HG02938 (cell line): ENCODE results near the gene DOCK2.
A peak's percentile ranks its signal among the peaks of the same experiment; 100 is the strongest.

ENCODE experiments used
- ATAC-seq: cut with Tn5 transposase; IDR thresholded peaks from one replicate; pipeline ENCODE4 v1.9.1; 2021; ENCODE audit warnings: mild to moderate bottlenecking, moderate library complexity; ENCODE audit not compliant: unreplicated experiment

DOCK2 gene

GRCh38 chr5:169970911-169971765 is 334.1 kb downstream of the DOCK2 start:
- ATAC-seq = no peak

DNA sequence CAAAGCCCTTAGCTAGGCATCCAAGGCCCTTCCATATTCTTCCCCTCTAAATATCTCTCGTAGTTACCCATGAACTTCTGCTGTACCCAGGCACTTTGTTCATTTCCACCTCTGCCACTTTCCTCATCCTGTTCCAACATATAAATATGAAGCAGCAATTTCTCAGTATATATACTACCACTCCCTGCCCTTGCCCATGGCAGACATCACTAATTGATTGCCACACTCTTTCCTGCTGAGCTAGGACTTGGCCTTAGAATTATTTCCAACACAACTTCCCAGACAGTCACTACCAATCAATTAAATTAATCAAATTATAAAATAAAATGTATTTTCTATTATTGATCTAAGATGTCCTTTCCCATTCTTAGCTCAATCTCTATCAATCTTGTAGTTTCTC is 334.7 kb downstream of the DOCK2 start:
- ATAC-seq = no peak

DNA sequence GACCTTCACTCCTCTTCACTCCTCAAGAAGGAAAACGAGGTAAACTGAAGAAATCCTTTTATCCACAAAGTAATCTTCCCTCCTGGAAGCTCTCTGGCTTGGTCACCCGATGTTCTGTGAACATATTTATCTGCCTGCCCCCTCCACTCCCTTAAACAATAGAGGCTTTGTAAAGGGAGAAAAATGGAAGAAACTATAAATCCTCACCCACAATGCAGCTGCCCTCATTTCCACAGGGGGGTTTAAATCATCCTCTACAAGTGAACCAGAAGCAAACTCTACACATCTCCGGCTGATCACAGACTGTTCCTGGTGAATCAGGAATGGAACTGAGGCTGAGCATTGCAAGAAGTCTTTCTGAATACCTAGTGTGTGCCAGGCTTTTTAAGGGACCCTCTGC is 336.0 kb downstream of the DOCK2 start:
- no peak for ATAC-seq

DNA sequence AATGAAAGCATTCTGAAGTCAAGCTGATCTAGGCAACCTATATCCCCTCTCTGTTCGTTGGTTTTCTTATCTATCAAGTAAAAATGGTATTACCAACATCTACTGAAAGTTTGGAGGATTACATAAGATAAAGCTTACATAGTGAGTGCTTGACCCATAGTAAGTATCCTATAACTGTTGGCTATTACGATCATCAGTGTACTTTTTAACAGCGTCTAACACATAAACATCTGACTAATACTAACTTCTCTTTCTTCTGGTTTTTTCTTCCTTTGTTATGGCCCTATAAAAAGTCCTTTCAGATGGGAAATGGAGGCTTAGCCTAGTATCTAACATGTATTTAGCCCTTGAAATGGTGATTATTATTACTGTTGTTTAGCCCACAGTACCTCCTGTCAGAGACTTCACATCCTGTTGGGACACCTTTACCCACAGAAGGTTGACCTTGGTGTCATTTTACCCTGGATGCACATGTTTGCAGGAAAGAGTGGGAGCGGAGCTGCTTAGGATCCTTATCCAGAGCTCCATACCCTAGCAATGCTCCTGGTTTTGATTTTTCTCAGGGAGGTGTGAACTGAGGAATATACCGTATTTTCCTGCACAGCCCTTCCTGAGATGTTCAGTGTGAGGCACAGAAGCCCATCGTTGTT is 337.2 kb downstream of the DOCK2 start:
- no peak for ATAC-seq

DNA sequence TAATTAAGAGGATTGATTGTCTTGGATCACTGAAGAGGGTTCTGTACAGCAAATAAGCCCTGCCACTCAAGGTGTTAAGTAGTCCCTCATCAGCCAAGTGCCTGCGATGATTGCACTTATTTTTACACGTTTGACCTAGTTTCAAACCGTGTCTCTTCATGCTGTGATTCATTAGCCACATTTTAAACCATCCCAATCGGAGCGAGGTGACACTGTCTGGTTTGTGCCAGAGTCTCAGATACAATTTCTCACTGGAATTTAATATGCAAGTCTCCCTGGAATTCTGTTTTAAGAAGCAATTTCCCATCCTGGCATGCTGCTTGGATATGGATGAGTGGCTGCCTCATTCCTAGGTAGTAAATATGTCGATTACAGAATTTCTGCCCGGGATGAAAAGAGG is 341.6 kb downstream of the DOCK2 start:
- ATAC-seq = no peak

DNA sequence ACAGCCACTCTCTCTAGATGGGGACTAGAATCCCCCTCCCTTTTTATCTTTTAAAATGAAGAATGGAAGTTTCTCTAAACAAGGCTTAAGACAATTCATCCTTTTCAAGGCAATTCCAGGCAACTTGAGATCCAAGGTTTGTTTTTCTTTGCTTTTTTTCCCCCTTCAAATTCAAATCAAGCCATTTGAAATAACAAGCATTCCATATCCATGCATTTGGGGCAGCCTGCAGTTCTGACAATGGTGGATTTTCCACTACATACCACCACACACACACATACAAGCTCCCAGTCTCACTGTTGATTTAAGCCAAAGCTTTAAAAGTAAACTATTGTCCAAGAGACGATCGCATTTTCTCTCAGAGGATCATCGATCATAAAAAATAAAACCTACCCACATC is 342.8 kb downstream of the DOCK2 start:
- ATAC-seq = no peak

- ATAC-seq = peak; percentile 80
Observed at GRCh38 chr5:169980418-169981053, 343.5 kb downstream of the DOCK2 start, which contains the start of gene INSYN2B. Gene INSYN2B (minus strand): TSS chr5:169980495. CDS start chr5:169883898, 96,597 bp downstream.

- ATAC-seq = no peak
Observed at GRCh38 chr5:169988206-169988605, 351.1 kb downstream of the DOCK2 start.

- ATAC-seq = no peak
Observed at GRCh38 chr5:169988947-169989346, 351.9 kb downstream of the DOCK2 start.

DNA sequence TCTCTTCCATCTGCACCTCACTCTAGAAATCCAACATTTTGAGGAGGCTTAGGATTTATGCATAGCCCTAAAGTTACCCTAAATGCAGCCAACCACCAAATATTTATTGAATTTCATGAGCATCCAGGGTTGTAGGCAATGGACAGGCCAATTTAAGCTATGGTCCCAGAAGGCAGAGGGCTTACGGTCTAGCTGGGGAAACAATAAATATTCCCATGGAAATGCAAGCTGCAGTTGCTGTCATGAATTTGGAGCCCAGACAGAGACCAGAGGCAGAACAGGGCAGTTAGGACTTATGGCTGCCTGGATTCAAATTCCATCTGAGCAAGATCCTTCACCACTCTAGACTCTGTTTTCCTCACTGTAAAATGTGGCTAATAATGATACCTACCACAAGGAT is 352.3 kb downstream of the DOCK2 start:
- ATAC-seq = no peak

DNA sequence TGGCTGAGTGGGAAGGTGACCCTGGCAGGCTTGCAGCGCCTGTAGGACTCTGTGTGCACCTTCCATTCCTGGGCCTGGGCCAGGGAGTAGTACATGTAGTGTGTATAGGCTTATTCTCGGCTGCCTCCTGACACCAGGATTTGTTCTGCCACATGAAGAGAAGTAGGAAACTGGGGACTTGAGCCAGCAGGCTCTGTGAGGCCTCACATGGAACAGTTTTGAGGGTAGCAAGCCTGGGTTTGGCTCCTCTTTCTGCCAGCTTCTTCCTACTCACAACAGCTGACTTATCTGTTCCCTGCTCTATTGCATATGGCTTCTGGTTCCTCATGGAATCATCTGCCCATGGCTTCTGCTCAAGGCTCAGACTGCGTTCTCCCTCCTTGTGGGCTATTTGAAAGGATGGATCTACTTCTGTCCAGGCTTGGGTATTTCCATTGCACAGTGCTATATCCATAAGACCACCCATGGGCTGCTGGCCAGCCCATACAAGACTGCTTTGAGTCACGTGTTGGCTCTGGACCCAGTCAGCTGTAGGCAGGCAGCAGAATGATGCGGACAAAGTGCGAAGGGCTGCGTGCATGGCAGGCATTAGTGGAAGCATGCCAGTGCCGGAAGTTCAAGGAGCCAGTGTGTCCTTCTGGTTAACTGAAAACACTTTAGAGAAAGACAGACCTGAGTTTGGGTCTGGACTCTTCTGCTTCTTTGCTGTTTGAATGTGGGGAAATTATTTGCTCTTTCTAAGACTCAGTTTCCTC is 354.2 kb downstream of the DOCK2 start:
- ATAC-seq = no peak

DNA sequence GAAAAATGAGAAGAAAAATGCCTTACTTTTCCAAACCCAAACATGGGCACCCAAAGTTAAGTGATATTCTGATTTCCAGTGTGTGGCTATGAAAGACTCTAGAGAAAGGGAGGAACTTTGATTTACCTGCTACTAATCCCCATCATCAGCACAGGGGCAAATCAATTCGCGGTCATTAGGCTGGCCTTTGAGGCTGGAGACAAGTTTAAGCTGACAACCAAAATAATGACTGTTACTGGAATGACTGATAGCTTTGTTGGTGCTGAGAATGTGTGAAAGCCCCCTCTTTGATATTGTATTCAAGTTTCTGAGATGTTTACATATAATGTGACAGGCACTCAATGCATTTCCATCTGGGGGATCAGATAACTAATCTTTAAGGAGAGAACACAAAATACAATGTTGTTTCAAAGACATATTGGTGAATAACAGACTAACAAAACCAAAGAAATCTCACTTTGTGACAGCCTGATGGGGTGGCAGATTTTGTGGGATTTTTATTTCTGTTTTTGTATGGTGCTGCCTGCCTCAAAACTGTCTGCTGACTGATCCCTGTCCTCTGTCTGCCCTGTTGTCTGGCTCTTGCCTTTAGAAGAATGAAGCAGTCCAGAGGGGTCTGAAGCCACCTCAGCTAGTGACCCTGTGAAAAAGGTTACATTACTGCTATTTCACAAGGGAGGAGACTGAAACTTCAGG is 355.9 kb downstream of the DOCK2 start:
- no peak for ATAC-seq

DNA sequence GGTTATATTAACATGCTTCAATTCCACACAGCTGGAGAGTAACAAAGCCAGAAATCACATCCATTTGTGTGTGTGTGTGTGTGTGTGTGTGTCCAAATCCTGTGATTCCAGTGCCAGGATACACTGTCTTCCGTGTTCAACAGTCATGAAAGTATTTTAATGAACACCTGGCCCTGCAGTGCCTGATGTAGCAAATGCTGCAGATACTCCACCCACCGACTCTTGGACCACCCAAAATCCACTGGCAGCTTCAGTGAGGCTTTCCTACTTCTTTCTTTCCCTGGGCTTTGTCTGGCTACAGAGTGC is 356.4 kb downstream of the DOCK2 start:
- no peak for ATAC-seq

GRCh38 chr5:169997798-169998197 is 360.7 kb downstream of the DOCK2 start:
- ATAC-seq = no peak

GRCh38 chr5:169999621-170000020 is 362.5 kb downstream of the DOCK2 start:
- ATAC-seq = no peak

DNA sequence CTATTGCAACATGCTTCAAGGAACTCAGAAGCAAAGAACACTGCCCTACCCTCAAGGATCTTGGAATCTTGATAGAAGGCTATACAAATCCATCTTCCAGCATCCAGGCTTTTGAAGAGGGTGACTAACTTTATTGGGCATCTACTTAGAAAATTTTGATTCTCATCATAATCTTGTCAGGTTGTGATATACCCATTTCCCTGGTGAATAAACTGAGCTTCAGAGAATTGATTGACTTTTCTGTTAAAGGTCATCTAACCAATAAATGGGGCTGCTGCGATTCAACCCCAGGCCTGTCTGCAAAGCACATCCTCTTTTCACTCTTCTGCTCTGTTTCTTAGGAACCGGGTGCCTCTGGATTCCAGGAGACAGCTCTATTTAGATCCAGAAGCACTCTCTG is 363.1 kb downstream of the DOCK2 start:
- no peak for ATAC-seq

DNA sequence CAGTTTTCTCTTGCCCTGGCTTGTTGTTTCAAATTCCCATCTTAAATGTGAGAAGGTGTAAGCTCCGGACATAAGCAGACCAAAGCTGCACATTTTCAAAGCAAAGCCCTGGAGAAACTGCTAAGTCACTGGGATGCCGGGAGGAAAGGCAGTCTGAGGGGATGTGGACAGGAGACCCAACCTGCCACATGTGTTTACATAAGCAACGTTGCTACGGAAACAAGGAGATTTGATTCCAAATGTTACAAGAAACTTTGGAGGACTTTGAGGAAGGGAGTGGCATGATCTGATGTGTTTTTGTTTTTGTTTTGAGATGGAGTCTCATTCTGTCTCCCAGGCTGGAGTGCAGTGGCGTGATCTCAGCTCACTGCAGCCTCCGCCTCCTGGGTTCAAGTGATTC is 368.9 kb downstream of the DOCK2 start:
- no peak for ATAC-seq

DNA sequence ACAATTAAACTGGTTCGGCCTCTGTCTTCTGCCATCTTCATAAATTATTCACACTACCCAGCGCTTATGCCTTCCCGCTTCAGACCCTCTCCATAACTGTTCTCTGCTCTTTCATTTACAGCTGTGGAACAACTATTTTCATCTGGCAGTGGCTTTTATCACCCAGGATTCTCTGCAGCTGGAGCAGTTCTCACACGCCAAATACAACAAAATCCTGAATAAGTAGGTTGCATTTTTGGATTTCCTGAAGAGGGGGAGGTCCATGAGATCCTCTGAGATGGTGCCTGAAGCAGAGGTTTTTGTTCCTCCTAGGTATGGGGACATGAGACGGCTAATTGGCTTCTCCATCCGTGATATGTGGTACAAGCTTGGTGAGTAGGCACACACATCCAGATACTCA is 371.3 kb downstream of the DOCK2 start:
- ATAC-seq = no peak

GRCh38 chr5:170010595-170010994 is 373.5 kb downstream of the DOCK2 start:
- ATAC-seq = no peak

DNA sequence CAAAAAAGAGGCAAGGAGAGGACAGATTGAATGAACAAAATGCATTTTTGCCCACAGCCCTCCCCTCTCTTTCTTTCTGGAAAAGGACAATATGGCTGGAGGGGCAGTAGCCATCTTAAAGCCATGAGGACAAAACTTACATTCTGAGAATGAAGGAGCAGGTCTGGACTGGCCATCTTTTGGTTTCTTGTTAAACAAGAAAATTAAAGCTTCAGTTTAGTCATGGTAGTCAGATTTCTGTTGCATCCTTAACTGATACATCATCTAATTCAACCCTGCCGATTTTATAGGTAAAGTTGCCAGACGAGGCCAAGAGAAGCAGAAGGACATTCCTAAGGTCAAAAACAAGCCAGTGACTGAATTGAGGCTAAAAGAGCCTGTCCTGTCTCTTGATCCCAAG is 374.7 kb downstream of the DOCK2 start:
- no peak for ATAC-seq

DNA sequence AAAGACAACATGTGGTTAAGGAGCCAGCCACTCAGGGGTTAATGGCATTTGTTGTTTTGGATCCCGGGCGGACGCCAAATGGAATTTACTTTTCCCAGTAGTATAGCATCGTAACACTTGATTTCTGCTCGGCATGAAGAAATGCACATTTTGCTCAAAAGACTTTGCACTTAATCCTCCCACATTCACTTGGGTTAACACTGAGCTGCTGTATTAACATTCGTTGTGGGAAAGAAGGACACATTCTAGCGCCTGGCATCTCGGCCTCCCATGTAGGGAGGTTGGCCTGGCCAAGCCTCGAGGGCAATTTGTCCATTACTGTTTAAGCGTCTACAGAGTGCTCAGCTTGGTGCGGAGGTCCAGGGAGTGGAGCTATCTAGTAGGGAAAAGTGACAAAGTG is 375.5 kb downstream of the DOCK2 start:
- no peak for ATAC-seq
